Brain microvascular endothelial cell (primary cell): ENCODE data around the gene CDCP1.

Source experiments
- DNase-seq: peaks from one replicate; pipeline ENCODE4 v3.0.0-alpha.2; 2020
- H3K27ac ChIP-seq: fragments of 250-450 bp; sonication (Bioruptor Pico); 2 replicates; pipeline ENCODE4 v1.5.1; 2020; ENCODE audit warnings: mild to moderate bottlenecking, moderate library complexity
- H3K27me3 ChIP-seq: fragments of 250-450 bp; sonication (Bioruptor Pico); replicated peaks from 2 replicates; pipeline ENCODE4 v1.5.1; 2020; ENCODE audit warnings: mild to moderate bottlenecking
- H3K36me3 ChIP-seq: fragments of 250-450 bp; sonication (Bioruptor Pico); replicated peaks from 2 replicates; pipeline ENCODE4 v1.5.1; 2020; ENCODE audit warnings: mild to moderate bottlenecking
- H3K4me3 ChIP-seq: 2 replicates; pipeline ENCODE4 v1.5.1; 2011; ENCODE audit warnings: low read depth, mild to moderate bottlenecking, control low read depth, low read length, moderate library complexity
- CTCF ChIP-seq: IDR thresholded peaks from 2 replicates; pipeline ENCODE4 v1.5.1; 2011; ENCODE audit warnings: low read depth, mild to moderate bottlenecking, moderate library complexity, low read length, control low read depth, inconsistent platforms; ENCODE audit errors: missing control alignments
- in situ Hi-C: cut with HindIII; loops from 2 replicates; pipeline ENCODE4 v1.10.0; 2017; ENCODE audit warnings: low sequenced_read_pairs, low pct_ligation_motif_present

Gene CDCP1

GRCh38 chr3:45098310-45098709, 47.9 kb downstream of the CDCP1 start:
- Histone ChIP-seq H3K4me3 (no peak overlapping the region), H3K27me3 (no peaks in the 10 kb centered on the region), H3K27ac (no peak overlapping the region), H3K36me3 (no peaks in the 10 kb centered on the region)
- no peak for TF ChIP-seq CTCF
- no peak for DNase-seq
- in situ Hi-C loops, result no loop called here

GRCh38 chr3:45097296-45097883, 48.8 kb downstream of the CDCP1 start:
- no peak for DNase-seq
- in situ Hi-C loops, result no loop called here

GRCh38 chr3:45095916-45096526, 50.2 kb downstream of the CDCP1 start:
- in situ Hi-C loops, result no loop called here
- H3K36me3 ChIP-seq, result no peaks in the 10 kb centered on the region
- H3K27ac ChIP-seq, result no peak overlapping the region
- H3K27me3 ChIP-seq, result no peaks in the 10 kb centered on the region
- TF ChIP-seq CTCF, result no peak
- DNase-seq, result no peak
- no peak overlapping the region for H3K4me3 ChIP-seq

More at GRCh38 chr3:45097296-45097883, 48.8 kb downstream of the CDCP1 start:
- Histone ChIP-seq H3K36me3 (no peaks in the 10 kb centered on the region), H3K27me3 (no peaks in the 10 kb centered on the region), H3K27ac (no peak overlapping the region), H3K4me3 (no peak overlapping the region)
- no peak for TF ChIP-seq CTCF

- Histone ChIP-seq H3K27ac (no peak overlapping the region), H3K4me3 (no peak overlapping the region), H3K36me3 (no peaks in the 10 kb centered on the region), H3K27me3 (no peaks in the 10 kb centered on the region)
- DNase-seq, result no peak
- in situ Hi-C loops, result no loop called here
- TF ChIP-seq CTCF, result no peak
Observed at GRCh38 chr3:45093176-45093575, 53.0 kb downstream of the CDCP1 start.

- Histone ChIP-seq H3K36me3 (no peaks in the 10 kb centered on the region), H3K27me3 (no peaks in the 10 kb centered on the region), H3K4me3 (no peak overlapping the region), H3K27ac (peak overlapping the region; percentile 59)
- in situ Hi-C loops, result no loop called here
- peak; percentile 68 for DNase-seq
- no peak for TF ChIP-seq CTCF
Observed at GRCh38 chr3:45092132-45093031, 53.8 kb downstream of the CDCP1 start.
